Endodermal cell (in vitro differentiated cells): Measurements from ENCODE around the gene KCNK10. TPM values are rescaled to one million over a fixed set of nuclear protein-coding genes. Genes with fewer than 3 reads are reported as not detected.

Experiments
- DNase-seq: peaks from one replicate; pipeline ENCODE4 v3.0.0-alpha.2; 2017
- H3K27ac ChIP-seq: 2 replicates; pipeline ENCODE4 v1.5.1; 2013; ENCODE audit warnings: mild to moderate bottlenecking, low read depth, low read length, moderate library complexity
- H3K27me3 ChIP-seq: 2 replicates; pipeline ENCODE4 v1.6.1; 2013; ENCODE audit warnings: mild to moderate bottlenecking, low read length, moderate library complexity; ENCODE audit not compliant: insufficient read depth, control insufficient read depth, poor library complexity, severe bottlenecking
- H3K36me3 ChIP-seq: 2 replicates; pipeline ENCODE4 v1.7.0; 2013; ENCODE audit warnings: mild to moderate bottlenecking, low read length, moderate library complexity; ENCODE audit not compliant: control insufficient read depth, insufficient read depth
- H3K4me1 ChIP-seq: one replicate; pipeline ENCODE4 v1.7.0; 2013; ENCODE audit warnings: low read length; ENCODE audit not compliant: control insufficient read depth, insufficient read depth
- H3K4me3 ChIP-seq: 2 replicates; pipeline ENCODE4 v1.5.1; 2013; ENCODE audit warnings: mild to moderate bottlenecking, low read length, moderate library complexity
- H3K9ac ChIP-seq: 2 replicates; pipeline ENCODE4 v1.6.1; 2013; ENCODE audit warnings: mild to moderate bottlenecking, low read length, moderate library complexity; ENCODE audit not compliant: poor library complexity, severe bottlenecking; ENCODE audit errors: extremely low read depth
- H3K9me3 ChIP-seq: 2 replicates; pipeline ENCODE4 v1.6.1; 2013; ENCODE audit warnings: mild to moderate bottlenecking, low read length, moderate library complexity; ENCODE audit not compliant: control insufficient read depth
- H3K27ac Mint-ChIP-seq: 2 replicates; pipeline ENCODE4 v1.8.0; 2020; ENCODE audit warnings: mixed read lengths
- H3K27me3 Mint-ChIP-seq: 2 replicates; pipeline ENCODE4 v1.8.0; 2021; ENCODE audit warnings: mild to moderate bottlenecking, mixed read lengths; ENCODE audit not compliant: insufficient read depth
- H3K36me3 Mint-ChIP-seq: 2 replicates; pipeline ENCODE4 v1.8.0; 2020; ENCODE audit warnings: low read depth, mixed read lengths
- H3K4me1 Mint-ChIP-seq: 2 replicates; pipeline ENCODE4 v1.8.0; 2020; ENCODE audit warnings: mixed read lengths
- H3K4me3 Mint-ChIP-seq: 2 replicates; pipeline ENCODE4 v1.8.0; 2020; ENCODE audit warnings: mild to moderate bottlenecking, moderate library complexity, mixed read lengths
- H3K9me3 Mint-ChIP-seq: 2 replicates; pipeline ENCODE4 v1.8.0; 2020; ENCODE audit warnings: mild to moderate bottlenecking, mixed read lengths
- WGBS, 2 experiments: methylation state at CpG; one replicate each; pipeline versions ENCODE4 v1.1.5 to v1.1.7; 2013; ENCODE audit warnings: missing lambda C conversion rate in 2 of 2, mixed read lengths in 1 of 2; ENCODE audit not compliant: insufficient coverage in 1 of 2, insufficient read length in 1 of 2; 5-methylcytosine and 5-hydroxymethylcytosine counted together
- total RNA-seq, 2 donors: library from RNA; stranded (reverse); fragmentation: NEBNext Ultra II Directional in 1 of 2; extraction: Animal tissue kit (Norgen Biotek cat#: 25700) in 1 of 2; gene quantifications; 2 replicates in 1 of 2; 3 replicates in 1 of 2; pipeline ENCODE4 v1.2.1, GENCODE V29; 2021
- TF ChIP-seq, protein P1 (sequence below): fragments of 200-600 bp; sonication (generic); conservative IDR thresholded peaks from 2 replicates; pipeline ENCODE4 v1.5.0; 2021; ENCODE audit warnings: antibody characterized with exemption, mild to moderate bottlenecking

Gene KCNK10
- total RNA-seq, 2 donors from 2014 or later, result 0.24 to 1.8 TPM

DNA sequence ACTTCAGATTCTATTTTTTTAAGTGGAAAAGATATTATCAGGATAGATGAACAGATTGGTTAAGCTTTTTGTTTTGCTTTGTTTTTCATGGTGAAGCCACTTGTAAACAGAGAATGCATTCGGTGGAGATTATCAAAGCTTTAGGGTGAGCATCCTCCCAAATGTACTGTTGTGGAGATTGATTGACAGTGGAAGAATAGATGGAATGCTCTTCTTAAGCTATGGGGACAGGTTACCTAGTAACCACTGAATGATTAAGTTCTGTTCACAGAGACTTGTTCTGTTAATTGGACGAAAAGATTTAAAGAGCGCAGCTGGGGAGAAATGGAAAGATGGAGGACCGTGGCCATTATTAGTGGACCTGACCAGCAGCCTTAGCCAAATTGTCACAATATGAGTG, 40.6 kb upstream of the KCNK10 start:
- Mint-ChIP-seq H3K4me3 (no peak overlapping the region), H3K27me3 (peaks cover 37% of the 10 kb centered on the region), H3K27ac (no peak overlapping the region), H3K4me1 (no peaks in the 10 kb centered on the region), H3K36me3 (no peaks in the 10 kb centered on the region), H3K9me3 (peaks cover 3% of the 10 kb centered on the region)
- H3K27ac ChIP-seq, result no peak overlapping the region
- no peaks in the 10 kb centered on the region for H3K36me3 ChIP-seq
- H3K9ac ChIP-seq, result no peak overlapping the region
- DNase-seq, result no peak
- H3K9me3 ChIP-seq, result no peaks in the 10 kb centered on the region
- peaks cover 39% of the 10 kb centered on the region for H3K27me3 ChIP-seq
- no peak overlapping the region for H3K4me3 ChIP-seq
- TF ChIP-seq, protein P1, sequence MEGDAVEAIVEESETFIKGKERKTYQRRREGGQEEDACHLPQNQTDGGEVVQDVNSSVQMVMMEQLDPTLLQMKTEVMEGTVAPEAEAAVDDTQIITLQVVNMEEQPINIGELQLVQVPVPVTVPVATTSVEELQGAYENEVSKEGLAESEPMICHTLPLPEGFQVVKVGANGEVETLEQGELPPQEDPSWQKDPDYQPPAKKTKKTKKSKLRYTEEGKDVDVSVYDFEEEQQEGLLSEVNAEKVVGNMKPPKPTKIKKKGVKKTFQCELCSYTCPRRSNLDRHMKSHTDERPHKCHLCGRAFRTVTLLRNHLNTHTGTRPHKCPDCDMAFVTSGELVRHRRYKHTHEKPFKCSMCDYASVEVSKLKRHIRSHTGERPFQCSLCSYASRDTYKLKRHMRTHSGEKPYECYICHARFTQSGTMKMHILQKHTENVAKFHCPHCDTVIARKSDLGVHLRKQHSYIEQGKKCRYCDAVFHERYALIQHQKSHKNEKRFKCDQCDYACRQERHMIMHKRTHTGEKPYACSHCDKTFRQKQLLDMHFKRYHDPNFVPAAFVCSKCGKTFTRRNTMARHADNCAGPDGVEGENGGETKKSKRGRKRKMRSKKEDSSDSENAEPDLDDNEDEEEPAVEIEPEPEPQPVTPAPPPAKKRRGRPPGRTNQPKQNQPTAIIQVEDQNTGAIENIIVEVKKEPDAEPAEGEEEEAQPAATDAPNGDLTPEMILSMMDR, result no peak
- WGBS, 2 experiments, result 50 to 87% methylated on average over 3 to 4 of the region's 4 CpGs
- no peaks in the 10 kb centered on the region for H3K4me1 ChIP-seq

DNA sequence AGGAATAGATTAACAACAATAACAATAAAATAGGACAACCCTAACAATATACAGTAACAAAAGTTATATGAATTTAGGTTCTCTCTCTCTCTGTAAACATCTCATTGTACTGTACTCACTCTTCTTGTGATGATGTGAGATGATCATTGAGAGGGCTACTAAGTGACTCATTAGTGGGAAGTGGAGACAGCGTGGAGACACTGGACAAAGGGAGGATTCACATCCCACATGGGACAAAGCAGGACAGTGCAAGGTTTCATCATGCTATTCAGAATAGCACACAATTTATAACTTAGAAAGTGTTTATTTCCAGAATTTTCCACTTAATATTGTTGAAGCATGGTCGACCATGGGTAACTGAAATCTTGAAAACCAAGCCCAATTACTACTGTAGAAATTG, 36.4 kb upstream of the KCNK10 start:
- Histone ChIP-seq H3K9ac (no peak overlapping the region), H3K4me3 (no peak overlapping the region), H3K36me3 (no peaks in the 10 kb centered on the region), H3K27me3 (peaks cover 57% of the 10 kb centered on the region), H3K27ac (no peak overlapping the region), H3K9me3 (no peaks in the 10 kb centered on the region), H3K4me1 (no peaks in the 10 kb centered on the region)
- no peak overlapping the region for H3K27ac Mint-ChIP-seq
- TF ChIP-seq, protein P1, result no peak
- H3K4me1 Mint-ChIP-seq, result no peaks in the 10 kb centered on the region
- DNase-seq, result no peak
- peaks cover 5% of the 10 kb centered on the region for H3K9me3 Mint-ChIP-seq
- WGBS, 2 experiments, result 86 to 95% methylated on average over 1 to 2 of the region's 2 CpGs
- H3K27me3 Mint-ChIP-seq, result peaks cover 54% of the 10 kb centered on the region
- no peaks in the 10 kb centered on the region for H3K36me3 Mint-ChIP-seq
- no peak overlapping the region for H3K4me3 Mint-ChIP-seq

DNA sequence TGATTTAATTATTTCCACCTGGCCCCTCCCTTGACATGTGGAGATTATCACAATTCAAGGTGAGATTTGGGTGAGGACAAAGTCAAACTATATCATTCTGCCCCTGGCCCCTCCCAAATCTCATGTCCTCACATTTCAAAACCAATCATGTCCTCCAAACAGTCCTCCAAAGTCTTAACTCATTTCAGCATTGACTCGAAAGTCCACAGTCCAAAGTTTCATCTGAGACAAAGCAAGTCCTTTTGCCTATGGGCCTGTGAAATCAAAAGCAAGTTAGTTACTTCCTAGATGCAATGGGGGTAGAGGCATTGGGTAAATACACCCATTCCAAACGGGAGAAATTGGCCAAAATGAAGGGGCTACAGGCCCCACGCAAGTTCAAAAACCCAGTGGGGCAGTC, 31.3 kb upstream of the KCNK10 start:
- Histone ChIP-seq H3K27ac (no peak overlapping the region), H3K36me3 (no peaks in the 10 kb centered on the region), H3K9me3 (no peaks in the 10 kb centered on the region), H3K9ac (no peak overlapping the region), H3K27me3 (peaks cover 25% of the 10 kb centered on the region), H3K4me1 (no peaks in the 10 kb centered on the region), H3K4me3 (no peak overlapping the region)
- H3K27ac Mint-ChIP-seq, result no peak overlapping the region
- TF ChIP-seq, protein P1, result no peak
- 86 to 94% methylated on average over 2 to 3 of the region's 3 CpGs for WGBS, 2 experiments
- no peaks in the 10 kb centered on the region for H3K36me3 Mint-ChIP-seq
- H3K4me1 Mint-ChIP-seq, result no peaks in the 10 kb centered on the region
- no peak for DNase-seq
- no peak overlapping the region for H3K4me3 Mint-ChIP-seq
- peaks cover 5% of the 10 kb centered on the region for H3K9me3 Mint-ChIP-seq
- H3K27me3 Mint-ChIP-seq, result peaks cover 26% of the 10 kb centered on the region
